ENCODE measurements around the gene MSI2.

DNA sequence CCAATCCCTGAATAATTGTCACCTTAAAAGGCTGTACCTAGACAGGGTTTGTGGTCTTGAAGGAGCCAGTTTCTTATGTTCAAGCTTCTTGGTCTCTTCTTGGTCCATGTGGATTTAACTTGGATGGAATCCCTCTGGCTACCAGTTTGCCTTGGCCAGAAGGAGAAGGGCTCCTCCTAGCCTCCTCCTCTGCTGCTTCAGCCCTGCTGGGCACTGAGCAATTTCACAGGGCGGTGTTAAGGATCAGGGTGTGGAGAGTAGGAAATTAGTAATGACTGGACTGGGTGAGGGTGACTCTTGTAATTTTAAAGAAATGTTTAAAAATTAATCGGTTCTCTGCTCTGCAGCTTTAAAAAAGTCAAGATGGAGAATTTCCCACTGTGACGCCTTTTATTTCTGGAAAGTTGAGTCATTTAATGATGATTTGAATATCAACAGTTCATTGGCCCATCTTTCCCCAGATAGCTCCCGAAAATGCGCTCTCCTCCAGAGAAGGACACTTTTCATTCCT is 96.4 kb downstream of the MSI2 start:
- TF ChIP-seq, protein P1, sequence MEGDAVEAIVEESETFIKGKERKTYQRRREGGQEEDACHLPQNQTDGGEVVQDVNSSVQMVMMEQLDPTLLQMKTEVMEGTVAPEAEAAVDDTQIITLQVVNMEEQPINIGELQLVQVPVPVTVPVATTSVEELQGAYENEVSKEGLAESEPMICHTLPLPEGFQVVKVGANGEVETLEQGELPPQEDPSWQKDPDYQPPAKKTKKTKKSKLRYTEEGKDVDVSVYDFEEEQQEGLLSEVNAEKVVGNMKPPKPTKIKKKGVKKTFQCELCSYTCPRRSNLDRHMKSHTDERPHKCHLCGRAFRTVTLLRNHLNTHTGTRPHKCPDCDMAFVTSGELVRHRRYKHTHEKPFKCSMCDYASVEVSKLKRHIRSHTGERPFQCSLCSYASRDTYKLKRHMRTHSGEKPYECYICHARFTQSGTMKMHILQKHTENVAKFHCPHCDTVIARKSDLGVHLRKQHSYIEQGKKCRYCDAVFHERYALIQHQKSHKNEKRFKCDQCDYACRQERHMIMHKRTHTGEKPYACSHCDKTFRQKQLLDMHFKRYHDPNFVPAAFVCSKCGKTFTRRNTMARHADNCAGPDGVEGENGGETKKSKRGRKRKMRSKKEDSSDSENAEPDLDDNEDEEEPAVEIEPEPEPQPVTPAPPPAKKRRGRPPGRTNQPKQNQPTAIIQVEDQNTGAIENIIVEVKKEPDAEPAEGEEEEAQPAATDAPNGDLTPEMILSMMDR (IDR thresholded peaks at IDR 0.05) = no peak
- TF ChIP-seq EP300 (IDR thresholded peaks at IDR 0.05) = no peak

Data from gastroesophageal sphincter (tissue), 3 donors.